HG03159 (cell line): ENCODE results near the gene ABI1.
"Not testable (repeated sequence)": the region's sequence is repeated elsewhere in the genome, so short reads cannot be mapped to it uniquely, and the experiment has no call there.

Source experiments
- ATAC-seq: cut with Tn5 transposase; IDR thresholded peaks from one replicate; pipeline ENCODE4 v1.9.1; 2021; ENCODE audit warnings: mild to moderate bottlenecking, moderate library complexity; ENCODE audit not compliant: unreplicated experiment

The ABI1 gene

DNA sequence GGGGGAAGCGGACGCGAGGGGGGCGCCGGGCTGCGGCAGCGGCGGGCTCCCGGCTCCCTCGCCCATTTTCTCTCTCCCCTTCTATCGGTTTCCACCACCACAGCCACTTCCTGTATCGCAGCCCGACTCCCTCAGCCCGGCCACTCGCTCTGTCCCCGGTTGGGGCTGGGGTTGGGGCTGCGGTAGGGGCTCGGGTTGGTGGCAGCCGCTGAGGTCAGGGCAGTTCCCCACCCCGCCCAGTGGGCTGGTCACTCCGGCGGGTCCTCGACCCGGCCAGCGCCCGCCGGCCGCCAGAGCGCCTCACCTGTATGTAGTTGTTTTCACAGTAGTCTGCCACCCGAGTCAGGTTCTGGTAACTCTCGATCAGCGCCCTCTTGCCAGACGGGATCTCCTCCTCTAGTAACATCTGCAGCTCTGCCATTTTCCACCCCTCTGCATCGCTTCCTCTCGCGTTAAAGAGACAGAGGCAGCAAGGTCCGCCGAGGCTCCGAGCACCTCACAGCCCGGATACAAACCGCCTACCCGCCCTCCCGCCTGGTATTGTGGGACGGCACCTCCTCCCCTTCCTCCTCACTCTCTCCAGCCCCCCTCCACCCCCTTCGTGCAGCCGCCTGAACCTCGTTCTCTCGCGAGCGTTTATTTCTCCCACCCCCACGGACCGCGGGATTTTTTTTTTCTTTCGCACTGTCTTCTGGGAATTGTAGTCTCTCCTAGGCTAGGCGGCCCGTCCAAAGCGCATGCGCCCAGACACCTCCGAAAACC, at the start of gene ABI1:
Gene ABI1 (minus strand): TSS at position 516 of the 762 bp plus-strand sequence. CDS start 95 bp downstream, at position 421.
- ATAC-seq = peak; percentile 68

DNA sequence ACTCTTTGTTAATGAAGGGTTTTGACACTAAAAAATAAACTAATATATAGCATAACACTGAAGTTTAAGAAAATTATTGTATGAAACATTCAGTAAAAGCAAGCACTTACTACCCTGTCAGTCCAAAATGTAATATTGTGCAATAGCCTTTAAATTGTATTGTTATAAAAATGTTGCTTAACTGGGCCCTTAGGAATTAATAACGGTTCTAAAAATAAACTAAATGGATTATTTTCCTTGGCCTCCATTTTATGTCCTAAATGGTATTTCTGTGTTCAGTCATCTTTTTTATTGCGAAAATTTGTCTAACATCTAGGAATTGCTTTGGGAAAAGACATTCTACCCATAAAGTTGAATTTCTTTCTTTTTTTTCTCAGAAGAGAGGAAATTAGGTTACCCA, 49.0 kb upstream of the ABI1 start:
- ATAC-seq = no peak

DNA sequence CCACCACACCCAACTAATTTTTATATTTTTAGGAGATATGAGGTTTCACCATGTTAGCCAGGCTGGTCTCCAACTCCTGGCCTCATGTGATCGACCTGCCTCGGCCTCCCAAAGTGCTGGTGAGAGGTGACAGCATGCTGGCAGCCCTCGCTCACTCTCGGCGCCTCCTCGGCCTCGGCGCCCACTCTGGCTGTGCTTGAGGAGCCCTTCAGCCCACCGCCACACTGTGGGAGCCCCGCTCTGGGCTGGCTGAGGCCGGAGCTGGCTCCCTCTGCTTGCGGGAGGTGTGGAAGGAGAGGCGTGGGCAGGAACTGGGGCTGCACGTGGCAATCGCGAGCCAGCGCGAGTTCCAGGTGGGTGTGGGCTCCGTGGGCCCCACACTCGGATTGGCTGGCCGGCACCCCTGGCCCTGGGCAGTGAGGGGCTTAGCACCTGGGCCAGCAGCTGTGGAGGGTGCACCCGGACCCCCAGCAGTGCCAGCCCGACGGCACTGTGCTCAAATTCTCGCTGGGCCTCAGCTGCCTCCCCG, 44.6 kb upstream of the ABI1 start:
- not testable (repeated sequence) for ATAC-seq

DNA sequence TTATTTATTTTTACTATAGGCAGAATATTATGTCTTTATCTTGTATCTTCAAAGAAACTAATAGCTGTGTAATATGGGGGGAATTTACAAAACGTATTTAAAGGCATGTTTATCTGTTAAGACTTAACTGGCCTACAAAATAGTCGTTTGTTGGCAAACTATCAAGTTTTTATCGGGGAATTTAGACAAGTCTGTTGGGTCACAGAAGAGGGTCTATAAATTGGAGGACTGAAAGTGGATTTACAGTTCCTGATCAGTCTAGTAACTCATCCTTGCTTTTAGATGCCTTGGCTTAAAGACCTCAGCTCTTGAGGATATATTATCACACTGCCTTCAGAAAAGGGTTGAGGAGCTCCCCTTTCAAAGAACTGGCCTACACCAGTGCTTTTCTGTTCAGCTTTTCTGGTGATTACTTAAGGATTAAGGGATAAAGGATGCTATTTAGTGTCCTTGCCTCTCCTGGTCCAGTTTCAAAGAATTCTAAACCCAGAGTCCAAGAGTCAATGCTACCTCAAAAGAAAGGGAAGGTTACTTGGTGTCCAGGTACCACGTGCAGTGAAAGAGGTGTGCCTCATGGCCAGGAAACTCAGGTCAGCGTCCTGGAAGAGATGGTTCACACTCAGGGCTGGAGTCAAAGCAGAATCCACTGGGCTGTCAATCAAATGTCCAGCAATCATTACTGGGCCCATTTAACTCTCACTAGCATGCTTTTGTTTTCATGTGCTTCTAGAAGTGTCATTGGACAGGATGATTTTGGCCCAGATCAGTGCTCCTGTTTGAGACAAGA, 42.9 kb upstream of the ABI1 start:
- no peak for ATAC-seq

DNA sequence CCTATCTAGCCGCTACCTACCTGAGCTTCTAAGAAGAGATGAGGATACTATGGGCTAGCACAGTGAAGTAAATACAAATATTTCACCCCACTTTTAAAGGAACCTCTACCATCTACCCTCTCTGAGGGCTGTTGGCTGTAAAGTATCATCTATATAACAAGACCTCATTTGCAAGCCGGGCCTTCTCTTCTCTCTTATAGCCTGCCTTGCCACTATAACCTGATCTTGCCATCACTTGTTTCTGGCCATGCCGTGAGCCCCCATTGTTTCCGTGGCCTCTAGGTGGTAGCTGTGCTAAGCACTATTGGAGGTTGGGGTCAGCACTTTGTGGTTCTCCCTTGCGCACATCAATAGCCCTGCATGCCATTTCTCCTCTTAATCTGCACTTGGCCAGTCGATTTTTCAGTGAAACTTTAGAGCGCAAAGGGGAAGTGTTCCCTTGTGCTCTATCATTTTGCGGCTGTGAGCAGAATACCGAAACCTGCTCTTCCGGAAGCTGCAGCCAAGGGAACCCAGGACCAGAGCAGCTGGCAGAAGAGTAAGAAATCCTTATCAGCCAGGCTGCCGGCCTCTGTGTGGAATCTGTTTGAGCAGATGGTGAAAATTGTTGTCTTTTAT, 31.7 kb upstream of the ABI1 start:
- not testable (repeated sequence) for ATAC-seq

DNA sequence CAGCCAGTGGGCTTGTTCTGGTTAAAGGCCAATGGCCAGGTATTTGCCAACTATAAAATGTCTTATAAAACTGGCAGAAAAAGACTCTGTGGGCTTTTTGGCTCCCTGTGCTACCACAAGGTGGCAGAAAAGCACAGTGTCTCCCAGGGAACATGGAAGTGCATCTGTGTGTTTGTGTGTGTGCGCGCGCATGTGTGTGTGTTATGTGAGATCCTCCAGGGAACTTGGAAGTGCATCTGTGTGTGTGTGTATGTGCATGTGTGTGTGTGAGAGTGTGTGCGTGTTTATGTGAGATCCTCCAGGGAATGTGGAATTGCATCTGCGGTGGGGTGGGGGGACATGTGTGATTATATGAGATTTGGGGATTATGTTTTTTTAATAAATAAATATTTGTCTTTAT, 30.2 kb upstream of the ABI1 start:
- ATAC-seq = no peak

DNA sequence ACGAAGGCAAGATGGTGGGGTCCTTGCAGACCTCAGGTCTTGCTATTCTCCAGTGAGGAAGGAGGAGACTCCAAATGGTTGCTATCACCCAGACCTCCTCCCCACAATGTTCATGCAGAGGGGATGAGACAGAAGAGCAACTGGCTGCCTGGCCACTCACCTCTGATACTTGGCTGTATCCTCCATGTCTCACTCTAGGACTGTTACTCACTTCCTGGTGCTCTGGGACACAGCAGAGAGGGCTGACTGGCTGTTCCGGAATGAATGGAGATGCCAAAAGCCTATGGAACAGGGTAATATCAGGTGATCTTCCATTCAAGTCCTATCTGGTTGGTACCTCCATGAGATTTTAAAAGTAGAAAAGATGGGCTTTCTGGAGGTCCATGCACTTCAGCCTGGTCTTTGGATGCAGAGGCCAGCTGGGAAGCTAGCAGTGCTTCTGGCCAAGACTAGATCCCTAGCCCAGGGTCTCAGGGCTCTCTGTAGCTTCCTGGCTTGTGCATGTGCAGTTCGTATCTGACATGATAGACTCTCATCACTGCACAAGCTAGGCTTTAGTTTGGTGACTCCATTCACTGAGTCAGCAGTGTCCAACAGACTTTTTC, 27.0 kb upstream of the ABI1 start:
- ATAC-seq = no peak

DNA sequence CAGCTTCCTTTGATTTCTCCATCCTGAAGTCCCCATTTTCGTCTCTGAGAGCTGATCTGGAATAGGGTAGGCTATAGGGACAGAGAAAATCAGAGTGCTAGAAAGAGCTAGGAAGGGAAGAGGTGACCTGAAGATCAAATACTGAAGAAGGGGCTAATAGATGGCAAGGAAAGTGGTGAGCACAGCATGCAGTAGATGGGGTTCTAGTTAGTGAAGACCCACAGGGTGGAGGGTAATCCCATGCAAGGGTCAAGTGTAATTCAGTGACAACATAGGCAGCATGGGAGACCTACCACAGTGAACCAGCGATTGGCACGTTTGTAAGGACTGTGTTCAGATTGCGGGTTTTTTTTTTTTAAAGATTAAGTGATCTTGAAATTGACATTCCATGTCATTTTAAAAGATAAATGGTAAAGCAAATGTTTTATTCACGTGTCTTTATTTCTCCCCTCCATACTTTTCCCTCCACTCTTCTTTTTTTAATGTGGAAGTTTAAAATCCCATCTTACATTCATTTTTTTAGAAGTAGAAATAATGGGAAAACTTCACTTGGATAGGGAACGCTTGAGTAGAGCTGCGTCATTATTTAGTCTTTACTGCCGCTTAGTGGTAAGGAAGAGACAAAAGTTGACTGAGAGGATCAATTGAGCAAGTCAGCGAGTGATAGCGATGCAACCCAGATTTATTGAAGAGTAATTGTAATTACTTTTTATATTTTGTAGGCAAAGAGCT, 21.0 kb upstream of the ABI1 start:
- peak; percentile 67 for ATAC-seq

DNA sequence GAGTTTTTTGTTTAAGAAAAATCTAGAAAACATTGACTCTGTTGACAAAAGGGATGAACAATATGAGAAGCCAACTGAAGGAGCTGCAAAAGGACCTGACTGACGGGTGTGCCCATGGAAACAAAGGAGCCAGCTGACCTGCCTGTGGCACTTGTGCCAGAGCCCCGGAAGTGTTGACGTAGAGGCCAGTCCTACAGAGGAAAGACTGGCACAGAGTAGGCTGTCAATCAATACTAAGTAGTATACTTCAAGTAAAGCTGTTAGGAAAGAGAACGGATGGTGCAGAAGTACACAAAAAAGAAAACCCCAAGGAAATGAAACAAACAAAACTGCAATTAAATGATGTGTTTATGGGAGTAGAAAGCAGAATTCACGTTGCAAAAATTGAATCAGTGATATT, 19.0 kb upstream of the ABI1 start:
- no peak for ATAC-seq

DNA sequence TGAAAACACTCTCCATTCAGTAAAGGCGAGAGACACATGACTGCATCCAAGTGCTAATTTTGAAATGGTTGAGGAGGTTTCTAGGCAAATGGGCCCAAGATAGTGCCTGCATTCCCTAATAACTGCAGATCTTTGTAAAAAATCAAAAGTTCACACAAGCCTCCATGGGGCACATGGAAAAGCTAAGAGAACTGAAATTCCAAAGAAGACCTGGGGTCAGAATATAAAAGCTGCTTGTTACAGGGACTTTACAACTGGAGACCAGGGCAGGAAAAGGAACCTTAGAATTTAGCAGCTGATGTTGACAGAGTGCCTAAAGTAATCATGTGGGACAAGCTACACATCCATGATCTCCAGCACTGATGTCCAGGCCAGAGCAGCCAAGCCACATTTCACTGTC, 10.0 kb upstream of the ABI1 start:
- ATAC-seq = no peak

DNA sequence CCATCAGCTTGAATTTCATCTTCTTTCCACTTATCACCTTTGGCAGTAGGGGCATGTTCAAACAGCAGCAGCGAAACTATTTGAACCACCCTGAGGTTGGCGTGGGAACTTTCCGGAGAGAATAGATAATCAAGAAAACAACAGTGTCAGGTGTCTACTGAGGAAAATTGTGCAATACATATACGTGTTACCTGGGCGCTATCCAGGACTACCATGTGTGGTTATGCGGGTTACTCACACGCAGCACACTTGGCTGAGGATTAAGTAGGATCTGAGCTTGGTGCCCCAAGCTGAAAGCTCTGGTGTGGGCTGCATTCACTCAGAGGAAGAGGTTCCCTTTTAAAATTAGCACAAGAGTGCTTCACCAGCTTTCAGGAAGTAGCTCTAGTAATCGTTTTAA, 8.8 kb upstream of the ABI1 start:
- no peak for ATAC-seq

DNA sequence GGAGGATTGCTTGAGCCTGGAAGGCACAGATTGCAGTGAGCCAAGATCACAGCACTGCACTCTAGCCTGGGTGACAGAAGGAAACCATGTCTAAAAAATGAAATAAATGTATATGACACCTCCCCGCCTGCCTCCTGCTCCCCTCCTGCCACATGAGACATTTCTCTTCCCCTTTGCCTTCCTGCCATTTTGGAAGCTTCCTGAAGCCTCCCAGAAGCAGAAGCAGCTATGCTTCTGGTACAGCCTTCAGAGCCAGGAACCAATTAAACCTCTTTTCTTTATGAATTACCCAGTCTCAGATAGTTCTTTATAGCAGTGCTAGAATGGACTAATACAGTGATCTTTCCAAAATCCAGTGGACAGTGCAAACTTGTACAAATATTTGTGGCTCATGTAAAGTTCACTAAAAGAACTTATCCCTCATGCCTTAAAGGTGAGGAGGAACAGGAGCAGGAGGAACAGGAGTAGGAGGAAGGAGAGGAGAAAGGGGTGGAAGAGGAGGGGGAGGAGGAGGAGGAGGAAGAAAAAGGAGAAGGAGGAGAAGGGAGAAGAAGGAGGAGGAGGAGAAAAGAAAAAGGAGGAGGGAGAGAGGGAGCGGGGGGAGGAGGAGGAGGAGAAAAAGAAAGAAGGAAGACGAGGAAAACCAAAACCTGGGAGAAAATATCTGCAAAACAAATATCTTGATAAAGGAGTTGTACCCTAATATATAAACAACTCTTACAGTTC, 2.8 kb upstream of the ABI1 start:
- no peak for ATAC-seq

DNA sequence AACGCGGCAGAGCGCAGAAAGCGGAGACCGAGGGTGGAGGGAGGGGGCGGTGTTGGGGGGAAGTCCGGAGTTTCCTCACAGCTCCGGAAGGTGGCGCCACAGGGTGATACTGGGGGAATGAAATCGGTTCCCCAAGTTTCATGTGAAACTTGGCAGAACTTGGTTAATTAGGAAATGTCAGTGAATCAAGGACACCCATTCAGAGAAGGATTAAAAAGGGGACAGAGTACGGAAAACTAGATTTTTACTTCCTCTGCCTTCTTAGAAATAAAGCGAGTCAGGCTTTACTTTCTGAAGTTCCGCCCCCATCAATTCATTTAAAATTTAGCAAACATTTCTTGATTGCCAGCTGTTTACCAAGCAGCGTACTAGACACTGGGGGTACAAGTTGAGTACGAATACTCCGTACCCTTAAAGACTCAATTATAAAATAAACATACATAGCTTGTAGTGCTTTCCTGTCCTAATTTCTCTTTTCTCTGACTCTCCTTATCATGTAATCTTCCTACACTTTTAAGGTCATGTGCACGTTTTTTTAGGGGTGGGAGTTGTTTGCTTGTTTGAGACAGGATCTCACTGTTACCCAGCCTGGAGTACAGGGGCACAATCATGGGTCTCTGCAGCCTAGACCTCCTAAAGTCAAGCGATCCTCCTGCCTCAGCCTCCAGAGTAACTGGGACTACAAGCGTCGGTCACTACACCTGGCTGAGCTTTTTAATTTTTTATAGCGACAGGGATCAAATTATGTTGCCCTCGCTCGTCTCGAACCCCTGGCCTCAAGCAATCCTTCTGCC, 644 bp upstream of the ABI1 start:
- no peak for ATAC-seq

DNA sequence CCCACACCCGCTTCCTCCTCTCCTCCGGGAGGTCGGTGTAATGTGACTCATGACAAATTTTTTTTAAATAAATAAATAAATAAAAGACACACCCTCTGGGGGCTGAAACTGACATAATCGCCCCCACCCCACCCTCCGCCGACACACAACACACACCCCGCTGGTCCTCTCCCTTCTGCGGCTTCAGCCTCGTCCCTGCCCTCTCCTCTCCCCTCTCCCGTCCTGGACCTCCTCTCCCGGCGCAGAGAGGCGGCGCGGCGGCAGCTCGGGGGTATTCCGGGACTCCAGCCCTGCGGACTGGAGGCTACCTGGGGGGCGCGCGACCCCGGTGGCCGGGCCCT, 686 bp downstream of the ABI1 start:
- peak; percentile 10 for ATAC-seq

DNA sequence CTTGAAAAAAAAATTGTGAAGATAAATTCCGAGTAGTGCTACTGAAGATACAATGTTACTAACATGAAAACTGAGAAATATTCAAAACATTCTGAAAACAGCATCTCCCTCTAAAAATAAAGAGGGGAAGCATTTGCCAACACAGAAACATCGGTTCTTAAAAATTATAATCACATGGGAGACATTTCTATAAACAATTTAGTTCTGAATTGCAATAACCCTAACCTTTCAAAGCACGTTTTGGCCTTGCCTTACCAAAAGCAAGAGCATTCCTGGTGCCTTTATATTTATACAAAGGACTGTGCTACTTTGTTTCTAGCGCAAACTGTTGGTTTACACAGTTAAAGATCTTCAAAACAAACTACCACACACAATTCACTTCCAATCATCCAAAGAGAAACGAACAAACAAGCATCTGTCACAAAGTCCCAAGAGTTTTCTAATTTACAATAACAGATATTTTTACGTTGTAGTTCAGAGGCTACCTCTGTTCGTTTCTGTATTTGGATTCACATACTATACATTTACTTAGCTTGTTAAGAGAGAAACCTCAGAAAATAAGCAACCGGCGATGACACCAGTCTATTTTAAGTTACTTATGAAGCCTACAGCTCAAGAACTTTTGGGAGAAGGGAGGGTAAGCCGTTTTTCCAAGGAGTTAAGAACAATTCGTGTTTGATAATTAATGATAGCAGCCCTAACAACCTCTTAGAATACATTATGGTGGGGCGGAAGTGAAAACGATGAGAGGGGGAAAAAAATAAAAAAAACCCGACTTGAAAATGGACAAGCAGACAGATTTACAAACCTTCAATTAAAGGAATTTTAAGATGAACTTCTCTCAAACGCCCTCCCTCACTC, 1.3 kb downstream of the ABI1 start:
- ATAC-seq = no peak

DNA sequence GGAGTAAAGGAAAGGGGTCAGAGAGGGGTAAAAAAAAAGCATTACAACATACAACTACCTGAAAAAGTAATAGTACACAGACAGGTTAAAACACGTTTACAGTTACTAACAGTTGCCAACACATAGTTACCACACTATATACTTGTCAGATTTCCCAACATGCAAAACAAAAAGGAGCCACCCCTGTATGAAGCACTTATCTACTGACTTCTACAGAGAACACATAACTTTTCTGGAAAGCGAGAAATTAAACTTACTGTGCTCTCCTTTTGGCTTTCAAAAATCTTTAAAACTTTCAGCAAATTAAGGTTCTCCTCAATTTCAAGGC, 2.1 kb downstream of the ABI1 start:
- no peak for ATAC-seq

DNA sequence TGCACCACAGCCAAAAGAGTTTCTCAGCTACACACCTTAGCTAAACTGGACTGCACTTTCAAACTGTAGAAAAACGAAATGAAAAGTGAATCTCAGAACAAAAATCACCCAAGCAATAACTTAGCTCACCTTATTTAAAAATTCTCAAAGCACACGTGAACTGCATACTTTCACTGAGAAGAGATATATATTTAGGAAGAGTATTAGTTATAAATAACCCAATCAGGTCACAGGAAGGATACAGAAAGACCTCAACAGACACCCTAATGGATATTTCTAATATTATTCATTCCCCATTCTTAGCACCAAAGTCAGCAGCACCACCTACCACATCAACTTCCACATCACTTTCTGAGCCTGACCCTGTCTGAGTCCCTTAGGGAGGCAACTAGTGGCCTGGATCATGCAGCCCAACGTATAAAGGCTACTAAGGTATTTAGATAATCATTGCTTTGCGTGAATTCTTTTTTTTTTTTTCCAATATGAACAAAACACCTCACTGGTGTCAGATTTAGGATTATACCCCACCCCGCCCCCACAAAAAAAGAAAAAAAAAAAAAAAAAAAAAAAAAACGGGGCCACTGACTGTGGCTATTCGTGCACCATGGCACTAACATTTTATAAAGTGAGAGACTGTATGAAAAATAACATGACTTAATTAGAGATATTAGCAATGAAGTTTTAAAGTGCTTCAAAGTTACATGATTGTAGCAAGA, 2.6 kb downstream of the ABI1 start:
- ATAC-seq = peak; percentile 34

DNA sequence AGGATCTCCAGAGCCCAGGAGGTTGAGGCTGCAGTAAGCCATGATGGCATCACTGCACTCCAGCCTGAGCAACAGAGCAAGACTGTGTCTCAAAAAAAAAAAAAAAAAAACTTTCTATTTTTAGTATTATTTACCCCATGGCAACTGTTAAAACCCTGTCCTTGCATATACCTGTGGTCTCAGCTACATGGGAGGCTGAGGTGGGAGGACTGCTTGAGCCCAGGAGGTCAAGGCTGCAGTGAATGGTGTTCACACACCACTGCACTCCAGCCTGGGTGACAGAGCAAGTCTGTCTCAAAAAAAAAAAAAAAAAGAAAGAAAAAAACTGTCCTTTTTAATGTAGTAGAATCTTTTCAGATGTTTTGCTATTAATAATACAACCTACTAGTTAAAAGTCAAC, 3.2 kb downstream of the ABI1 start:
- not testable (repeated sequence) for ATAC-seq
